HUES6 (cell line): ENCODE results near the gene LILRA5.
"Not testable (repeated sequence)": the region's sequence is repeated elsewhere in the genome, so short reads cannot be mapped to it uniquely, and the experiment has no call there.

Source experiments
- H3K27ac ChIP-seq: 2 replicates; pipeline ENCODE4 v1.7.0; 2013; ENCODE audit warnings: low read depth, mild to moderate bottlenecking, low read length, inconsistent platforms
- H3K27me3 ChIP-seq: 2 replicates; pipeline ENCODE4 v1.6.1; 2013; ENCODE audit warnings: low read length; ENCODE audit not compliant: control insufficient read depth, insufficient read depth
- H3K36me3 ChIP-seq: 2 replicates; pipeline ENCODE4 v1.6.1; 2013; ENCODE audit warnings: low read length; ENCODE audit not compliant: control insufficient read depth, insufficient read depth
- H3K4me1 ChIP-seq: 2 replicates; pipeline ENCODE4 v1.6.1; 2013; ENCODE audit warnings: low read length; ENCODE audit not compliant: control insufficient read depth, insufficient read depth
- H3K4me3 ChIP-seq: 2 replicates; pipeline ENCODE4 v1.5.1; 2013; ENCODE audit warnings: low read depth, low read length
- H3K9ac ChIP-seq: one replicate; pipeline ENCODE4 v1.6.1; 2013; ENCODE audit warnings: mild to moderate bottlenecking, low read length
- H3K9me3 ChIP-seq: 2 replicates; pipeline ENCODE4 v1.6.1; 2013; ENCODE audit warnings: low read depth, low read length; ENCODE audit not compliant: control insufficient read depth, insufficient read depth

Gene LILRA5

DNA sequence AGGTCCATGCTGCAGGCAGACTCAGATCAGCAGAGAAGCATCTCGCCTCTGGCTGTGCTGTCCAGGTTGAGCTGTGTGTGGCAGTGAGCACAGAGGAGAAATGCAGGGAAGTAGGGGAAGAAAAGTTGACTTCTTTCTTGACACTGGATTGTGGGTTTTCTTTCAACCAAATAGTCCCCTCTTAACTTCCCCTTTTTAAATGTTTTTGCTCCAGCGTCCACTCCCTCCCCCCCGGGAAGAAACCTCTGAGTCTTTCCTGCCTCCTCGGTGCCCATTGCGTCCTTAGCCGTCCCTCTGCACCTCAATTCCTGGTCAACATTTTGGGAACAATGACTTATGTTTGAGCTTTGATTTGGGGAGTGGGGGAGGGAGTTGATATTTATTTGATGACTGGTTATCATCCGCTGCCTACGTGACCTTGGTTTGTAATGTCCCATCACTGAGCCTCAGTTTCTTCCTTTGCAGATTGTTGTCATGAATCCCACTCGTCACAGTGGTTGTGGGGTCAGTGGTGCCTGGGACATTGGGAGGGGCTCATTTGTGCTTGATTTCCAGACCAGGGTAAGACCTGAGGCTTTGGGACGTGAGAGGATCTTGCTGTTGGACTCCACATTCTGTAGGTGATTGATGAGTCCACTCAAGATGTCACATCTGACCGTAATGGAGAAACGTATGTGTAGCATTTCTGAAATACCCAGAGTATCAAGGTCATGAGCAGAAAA, 31.8 kb downstream of the LILRA5 start, which contains the start of gene LILRB2:
TSS of gene LILRB2 (minus strand) at position 104 of the 722 bp plus-strand sequence. CDS start 614 bp downstream, outside the sequence.
- Histone ChIP-seq H3K4me1 (no peaks in the 10 kb centered on the region), H3K9me3 (no peaks in the 10 kb centered on the region), H3K4me3 (no peak within 1 kb of the TSS), H3K27ac (no peak within 1 kb of the TSS), H3K9ac (no peak within 1 kb of the TSS), H3K27me3 (peaks cover 21% of the 10 kb centered on the region), H3K36me3 (no peaks in the 10 kb centered on the region)

DNA sequence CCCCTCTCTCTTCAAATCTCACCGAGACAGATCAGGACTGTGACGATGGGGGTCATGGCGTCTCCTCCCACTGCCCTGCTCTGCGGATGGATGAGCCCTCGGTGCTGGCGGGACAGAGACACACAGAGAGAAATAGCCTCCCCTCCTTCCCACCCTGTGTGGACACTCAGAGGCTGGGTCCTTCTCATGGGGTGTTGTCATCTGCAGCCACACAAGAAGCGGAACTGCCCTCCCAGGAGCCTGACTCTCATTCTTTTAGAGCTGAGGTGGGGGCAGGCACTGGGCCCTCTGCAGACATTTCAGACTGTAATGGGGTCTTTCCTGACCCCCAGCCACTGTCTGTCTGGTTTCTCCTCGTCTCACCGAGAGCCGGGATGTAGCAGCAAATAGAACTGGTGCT, 32.5 kb downstream of the LILRA5 start:
- not testable (repeated sequence) for H3K36me3 ChIP-seq, H3K4me1 ChIP-seq, H3K27ac ChIP-seq, H3K9ac ChIP-seq, H3K9me3 ChIP-seq, H3K4me3 ChIP-seq
- peaks cover 21% of the 10 kb centered on the region for H3K27me3 ChIP-seq

DNA sequence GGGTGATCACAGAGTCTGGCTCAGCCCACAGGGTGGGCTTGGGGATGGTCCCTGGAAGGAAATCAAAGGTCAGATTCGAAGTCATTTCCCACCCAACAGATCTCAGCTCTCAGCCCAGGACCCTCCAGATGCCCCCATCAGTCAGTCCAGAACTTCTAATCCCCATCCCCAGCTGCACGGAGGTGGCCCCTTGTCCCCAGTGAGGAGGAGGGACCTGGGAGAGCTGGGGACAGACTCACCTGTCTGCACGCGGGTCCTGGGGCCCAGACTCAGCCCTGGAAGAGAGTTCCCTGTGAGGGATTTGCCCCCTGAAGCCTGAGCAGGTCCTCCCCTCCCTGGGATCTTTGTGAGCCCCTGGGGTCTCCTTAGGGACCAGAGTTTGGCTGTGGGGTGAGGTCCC, 32.9 kb downstream of the LILRA5 start:
- H3K9me3 ChIP-seq, H3K4me3 ChIP-seq, H3K4me1 ChIP-seq, H3K9ac ChIP-seq, H3K27ac ChIP-seq, H3K36me3 ChIP-seq: not testable (repeated sequence)
- H3K27me3 ChIP-seq = peaks cover 21% of the 10 kb centered on the region

DNA sequence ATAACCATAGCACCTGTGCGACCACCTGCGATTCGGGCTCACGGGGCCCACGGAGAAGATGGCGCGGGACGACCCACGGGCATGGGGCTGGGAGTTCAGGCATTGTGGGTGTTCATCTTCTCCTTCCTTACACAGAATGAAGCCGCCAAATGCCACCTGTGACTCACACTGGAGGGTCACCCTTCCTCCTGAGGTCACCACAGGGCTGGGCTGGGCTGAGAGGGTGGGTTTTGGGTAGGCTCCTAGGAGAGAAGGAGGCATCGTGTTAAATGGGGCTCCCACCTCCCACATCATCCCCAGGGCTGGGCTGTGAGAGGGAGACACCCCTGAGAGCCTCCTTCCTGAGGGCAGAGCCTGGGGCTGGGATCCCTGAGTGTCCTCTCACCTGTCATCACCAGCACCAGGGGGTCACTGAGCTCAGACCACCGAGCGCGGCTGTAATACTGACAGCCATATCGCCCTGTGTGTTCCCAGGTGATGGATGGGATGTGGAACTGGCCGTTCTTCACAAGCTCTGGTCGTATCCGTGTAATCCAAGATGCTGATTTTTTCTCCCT, 33.5 kb downstream of the LILRA5 start:
- Histone ChIP-seq H3K4me1 (peaks cover 3% of the 10 kb centered on the region; the same call in 1 of the 2 replicates), H3K9ac (no peak overlapping the region), H3K9me3 (no peaks in the 10 kb centered on the region), H3K27ac (no peak overlapping the region), H3K36me3 (no peaks in the 10 kb centered on the region), H3K4me3 (no peak overlapping the region), H3K27me3 (peaks cover 21% of the 10 kb centered on the region)

DNA sequence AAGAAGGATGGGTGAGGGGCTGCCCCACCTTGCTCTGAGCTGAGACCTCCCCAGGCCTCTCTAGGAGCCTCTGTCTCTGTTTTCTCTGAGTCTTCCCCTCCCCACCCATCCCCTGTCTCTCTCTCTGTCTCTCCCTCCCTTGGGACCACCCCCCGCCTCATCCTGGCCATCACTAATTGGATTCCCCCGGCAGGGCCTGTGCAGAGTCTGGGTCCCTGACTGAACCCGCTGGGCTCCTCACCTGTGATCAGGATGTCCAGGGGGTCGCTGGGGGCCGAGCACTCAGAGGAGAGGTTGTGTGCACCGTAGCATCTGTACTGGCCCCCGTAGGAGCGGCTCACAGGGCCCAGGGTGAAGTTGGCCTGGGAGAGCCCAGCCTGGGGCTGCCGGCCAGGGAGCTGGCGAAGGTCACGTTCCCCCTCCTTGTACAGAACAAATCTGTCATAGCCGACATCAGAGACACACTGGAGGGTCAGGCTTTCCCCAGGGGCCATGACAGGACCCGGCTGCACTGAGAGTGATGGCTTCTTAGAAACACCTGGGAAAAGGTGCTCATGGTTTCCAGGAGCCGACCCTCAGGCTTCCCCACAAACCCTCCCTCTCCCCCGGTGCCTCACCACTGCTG, 34.3 kb downstream of the LILRA5 start:
- not testable (repeated sequence) for H3K4me3 ChIP-seq, H3K27ac ChIP-seq, H3K9me3 ChIP-seq, H3K9ac ChIP-seq, H3K4me1 ChIP-seq, H3K36me3 ChIP-seq
- peaks cover 21% of the 10 kb centered on the region for H3K27me3 ChIP-seq

DNA sequence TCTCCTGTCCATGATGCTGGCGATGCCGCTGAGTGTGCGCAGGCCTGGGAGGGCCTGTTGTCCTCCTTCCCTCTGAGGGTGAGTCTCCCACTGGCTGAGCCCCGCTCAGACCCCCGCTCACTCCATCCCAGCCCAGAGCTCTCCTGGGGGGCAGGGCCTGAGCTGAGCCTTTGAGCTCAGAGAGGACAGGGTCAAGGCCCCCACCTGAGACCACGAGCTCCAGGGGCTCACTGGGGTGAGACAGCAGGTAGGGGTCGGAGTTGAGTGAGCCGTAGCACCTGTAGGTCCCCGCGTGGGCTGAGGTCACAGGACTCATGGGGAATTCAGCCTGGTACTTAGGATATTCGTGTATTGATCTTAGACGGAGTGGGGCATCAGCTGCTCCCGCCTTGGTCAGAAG, 34.9 kb downstream of the LILRA5 start:
- H3K9me3 ChIP-seq, H3K9ac ChIP-seq, H3K27ac ChIP-seq, H3K4me3 ChIP-seq, H3K4me1 ChIP-seq, H3K36me3 ChIP-seq: not testable (repeated sequence)
- peaks cover 21% of the 10 kb centered on the region for H3K27me3 ChIP-seq

DNA sequence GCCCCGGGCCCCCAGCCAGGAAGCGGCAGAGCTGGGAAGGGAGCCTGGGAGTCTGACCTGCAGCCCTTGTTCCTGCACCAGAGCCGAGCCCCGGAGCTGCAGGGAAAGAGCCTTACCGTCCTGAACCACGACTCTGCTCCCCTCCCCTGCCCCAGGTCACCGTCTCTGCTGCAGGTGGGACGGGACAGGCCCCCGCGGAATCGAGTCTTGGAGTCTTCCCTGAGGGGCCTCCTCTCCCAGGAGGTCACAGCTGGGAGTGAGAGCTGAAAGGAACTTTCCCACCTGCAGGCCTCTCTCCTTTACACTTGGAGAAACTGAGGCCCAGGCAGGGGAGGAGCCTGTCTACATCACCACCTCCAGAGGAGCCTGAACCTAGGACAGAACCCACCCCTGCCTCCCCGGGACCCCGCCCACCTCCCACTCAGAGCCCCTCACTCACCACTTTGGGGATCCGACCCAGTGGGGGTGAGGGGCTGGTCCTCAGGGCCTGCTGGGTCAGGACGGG, 35.8 kb downstream of the LILRA5 start:
- not testable (repeated sequence) for H3K4me3 ChIP-seq, H3K4me1 ChIP-seq, H3K9ac ChIP-seq, H3K9me3 ChIP-seq, H3K27ac ChIP-seq, H3K36me3 ChIP-seq
- peaks cover 21% of the 10 kb centered on the region for H3K27me3 ChIP-seq

DNA sequence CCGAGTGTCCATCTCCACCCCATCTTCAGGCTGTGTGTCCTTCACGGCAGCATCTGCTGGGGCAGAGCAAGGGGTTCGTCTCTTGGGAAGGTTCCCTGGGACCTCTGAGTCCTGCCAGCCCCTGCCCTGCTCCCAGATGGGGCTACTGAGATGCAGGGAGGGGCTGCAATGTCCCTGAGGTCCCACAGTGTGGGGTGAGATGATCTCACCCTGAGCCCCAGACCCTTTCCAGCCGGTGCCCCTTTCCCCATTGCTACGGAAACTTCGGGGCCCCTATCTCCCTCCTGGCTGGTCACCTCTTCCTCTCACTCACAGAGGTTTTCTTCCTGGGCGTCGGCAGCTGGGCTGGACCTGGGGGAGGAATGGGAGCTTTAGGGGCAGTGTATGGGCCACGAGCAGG, 37.0 kb downstream of the LILRA5 start:
- H3K9me3 ChIP-seq = no peaks in the 10 kb centered on the region

DNA sequence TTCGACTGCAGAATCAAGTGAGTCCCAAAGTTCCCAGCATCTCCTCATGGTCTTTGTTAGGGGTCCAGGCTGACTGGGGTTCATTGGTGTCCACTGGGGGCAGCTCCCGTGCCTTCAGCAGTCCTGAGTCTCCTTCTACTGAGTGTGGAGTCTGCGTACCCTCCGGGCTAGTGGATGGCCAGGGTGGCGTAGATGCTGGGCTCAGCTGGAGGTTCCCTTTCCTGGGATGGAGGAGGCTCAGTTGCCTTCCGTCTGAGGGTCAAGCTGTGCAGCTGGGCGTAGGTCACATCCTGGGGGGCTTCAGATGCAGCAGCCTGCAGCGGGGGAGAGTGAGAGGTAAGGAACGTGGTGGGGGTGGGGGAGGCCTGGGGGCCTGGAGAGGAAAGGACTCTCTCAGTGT, 38.5 kb downstream of the LILRA5 start:
- not testable (repeated sequence) for H3K36me3 ChIP-seq, H3K9ac ChIP-seq, H3K9me3 ChIP-seq, H3K27ac ChIP-seq, H3K4me1 ChIP-seq, H3K4me3 ChIP-seq
- H3K27me3 ChIP-seq = peaks cover 14% of the 10 kb centered on the region

More for the DNA sequence above, 37.0 kb downstream of the LILRA5 start:
- H3K4me3 ChIP-seq = no peak overlapping the region
- H3K27ac ChIP-seq = no peak overlapping the region
- H3K36me3 ChIP-seq = no peaks in the 10 kb centered on the region
- peaks cover 3% of the 10 kb centered on the region; the same call in 1 of the 2 replicates for H3K4me1 ChIP-seq
- H3K27me3 ChIP-seq = peaks cover 20% of the 10 kb centered on the region
- H3K9ac ChIP-seq = no peak overlapping the region

DNA sequence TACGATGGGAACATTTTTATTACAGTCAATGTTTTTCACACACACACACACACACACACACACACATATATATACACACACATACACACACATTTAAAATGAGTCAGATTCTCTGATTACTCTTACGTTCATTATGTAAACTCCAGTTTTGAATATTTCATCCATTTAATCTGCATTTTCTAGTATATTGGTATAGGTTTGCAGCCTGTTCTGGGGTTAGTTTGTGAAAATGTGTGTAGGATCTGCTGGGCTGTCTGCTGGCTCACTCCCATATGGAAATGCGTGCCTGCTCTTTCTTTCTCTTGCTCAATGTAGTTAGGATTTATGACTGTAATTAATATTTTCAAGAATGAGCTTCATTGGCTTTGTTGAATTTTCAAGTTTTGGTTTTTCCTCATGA, 39.1 kb downstream of the LILRA5 start:
- H3K27me3 ChIP-seq = peaks cover 11% of the 10 kb centered on the region
- peaks cover 3% of the 10 kb centered on the region; the same call in 1 of the 2 replicates for H3K4me1 ChIP-seq
- no peak overlapping the region for H3K9ac ChIP-seq
- no peaks in the 10 kb centered on the region for H3K9me3 ChIP-seq
- H3K27ac ChIP-seq = no peak overlapping the region
- H3K4me3 ChIP-seq = no peak overlapping the region
- no peaks in the 10 kb centered on the region for H3K36me3 ChIP-seq

DNA sequence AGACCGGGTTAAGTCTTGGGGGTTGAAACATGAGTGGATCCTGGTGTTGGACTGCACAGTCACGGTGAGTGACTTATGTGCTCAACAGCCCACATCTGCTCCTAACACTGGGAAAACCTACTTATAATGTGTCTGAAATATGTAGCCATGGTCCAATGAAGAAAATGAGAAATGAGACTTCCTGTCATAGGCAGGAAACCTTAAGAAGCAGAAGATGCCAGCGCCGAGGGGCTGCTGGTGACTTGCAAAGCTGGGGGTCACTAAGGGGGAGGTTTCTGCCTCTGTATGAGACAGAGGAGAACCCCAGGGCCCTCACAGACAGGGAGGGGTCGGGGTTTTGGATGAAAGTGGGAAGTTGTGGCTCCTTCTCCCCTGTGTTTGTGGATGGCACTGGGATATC, 40.8 kb downstream of the LILRA5 start:
- H3K36me3 ChIP-seq, H3K9me3 ChIP-seq, H3K27ac ChIP-seq, H3K9ac ChIP-seq, H3K4me3 ChIP-seq, H3K4me1 ChIP-seq: not testable (repeated sequence)
- peaks cover 17% of the 10 kb centered on the region for H3K27me3 ChIP-seq
